NCI-H82 (cell line): ENCODE results near the gene BIRC2.
"Not testable (repeated sequence)": the region's sequence is repeated elsewhere in the genome, so short reads cannot be mapped to it uniquely, and the experiment has no call there.

Experiments used
- DNase-seq: peaks from one replicate; lab custom pipeline; 2025; lab: John Stamatoyannopoulos, UW

Gene BIRC2

DNA sequence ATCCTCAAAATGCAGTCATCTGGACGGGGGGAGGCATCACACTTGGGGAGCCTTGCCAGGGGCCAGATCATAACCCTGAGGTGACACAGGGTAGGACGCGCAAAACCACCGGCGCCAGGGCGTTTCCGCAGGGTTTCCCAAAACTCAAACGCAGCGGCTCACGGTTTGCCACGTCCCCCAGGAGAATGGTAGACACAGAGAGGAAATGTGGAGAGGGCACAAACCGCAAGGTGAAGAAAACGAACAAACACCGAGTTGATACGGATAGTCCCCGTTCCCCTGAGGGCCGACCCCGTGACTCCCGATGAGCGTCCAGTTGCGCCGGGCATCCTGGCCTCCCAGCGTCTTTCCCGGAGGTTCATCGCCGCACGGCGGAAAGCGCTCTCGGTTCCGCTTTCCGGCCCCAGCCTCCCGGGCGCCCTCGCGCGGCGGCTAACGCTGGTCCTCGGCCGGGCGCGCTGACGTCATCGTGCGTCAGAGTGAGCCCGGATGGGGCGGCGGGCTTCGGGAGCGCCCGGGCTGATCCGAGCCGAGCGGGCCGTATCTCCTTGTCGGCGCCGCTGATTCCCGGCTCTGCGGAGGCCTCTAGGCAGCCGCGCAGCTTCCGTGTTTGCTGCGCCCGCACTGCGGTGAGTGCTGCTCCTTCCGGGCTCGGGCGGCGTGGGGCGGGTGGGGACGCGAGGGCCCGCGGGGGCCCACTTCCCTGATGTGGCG, at the start of gene BIRC2:
TSS of gene BIRC2 (plus strand) at position 467 of the 714 bp plus-strand sequence. CDS start 2,641 bp downstream, outside the sequence.
- peak; percentile 93 for DNase-seq

- DNase-seq: not testable (repeated sequence)
Observed at GRCh38 chr11:102300837-102301236, 46.2 kb upstream of the BIRC2 start.

- no peak for DNase-seq
Observed at GRCh38 chr11:102302241-102302640, 44.8 kb upstream of the BIRC2 start.

GRCh38 chr11:102304686-102305085, 42.3 kb upstream of the BIRC2 start:
- DNase-seq: no peak

DNA sequence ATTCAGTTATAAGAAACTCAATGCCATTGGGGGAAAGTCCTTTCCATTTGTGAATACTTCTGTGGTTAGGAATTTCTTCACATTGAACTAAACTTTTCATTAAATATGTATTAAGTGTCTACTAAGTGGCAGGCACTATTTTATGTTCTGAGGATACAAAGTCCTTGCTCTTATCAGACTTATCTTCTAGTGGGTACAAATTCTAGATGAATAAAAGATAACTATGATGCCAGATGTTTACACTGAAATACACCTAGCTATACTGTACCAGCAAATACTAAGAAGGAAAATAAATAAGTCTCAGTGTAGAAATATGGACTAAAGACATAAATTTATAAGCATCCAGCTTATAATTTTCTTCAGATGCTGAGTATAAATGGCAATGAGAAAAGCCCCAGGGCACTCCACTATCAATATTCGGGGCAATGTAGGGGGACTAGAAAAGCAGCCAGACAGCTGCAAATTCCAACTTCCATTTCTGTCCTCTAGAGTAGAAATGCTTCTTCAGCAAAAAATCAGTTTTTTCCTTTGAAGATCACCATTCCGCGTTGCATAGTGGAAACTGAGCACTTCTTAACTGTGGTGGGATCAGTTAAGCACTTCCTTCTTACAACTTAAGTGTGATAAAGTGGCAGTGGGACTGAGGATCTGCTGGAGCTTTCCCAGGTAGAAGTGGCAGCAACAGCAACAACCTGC, 41.5 kb upstream of the BIRC2 start:
- DNase-seq: no peak

DNA sequence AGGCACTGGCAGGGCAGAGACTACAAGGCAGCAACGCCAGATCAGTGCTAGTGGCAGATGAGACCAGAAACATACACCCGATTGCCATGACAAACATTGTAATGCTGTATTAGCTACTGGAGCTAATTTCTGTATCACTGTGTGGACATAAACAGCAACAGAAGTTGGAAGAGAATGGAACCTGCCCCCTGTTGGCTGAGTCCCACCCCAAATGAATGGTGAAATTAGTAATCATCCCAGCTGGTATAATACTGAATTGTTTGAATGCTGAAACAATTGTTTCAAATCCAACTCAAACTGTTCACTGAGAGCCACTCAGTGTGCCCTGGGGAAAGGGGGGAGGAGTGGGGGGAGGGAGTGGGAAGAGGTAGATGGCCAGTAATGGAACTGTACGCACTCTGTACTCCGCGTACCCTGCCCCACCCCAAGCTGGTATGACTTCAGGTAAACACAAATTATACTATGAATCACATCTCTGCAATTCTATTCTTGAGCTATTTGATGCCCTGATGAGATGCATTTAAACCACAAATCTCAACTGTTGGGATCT, 40.9 kb upstream of the BIRC2 start:
- no peak for DNase-seq

DNA sequence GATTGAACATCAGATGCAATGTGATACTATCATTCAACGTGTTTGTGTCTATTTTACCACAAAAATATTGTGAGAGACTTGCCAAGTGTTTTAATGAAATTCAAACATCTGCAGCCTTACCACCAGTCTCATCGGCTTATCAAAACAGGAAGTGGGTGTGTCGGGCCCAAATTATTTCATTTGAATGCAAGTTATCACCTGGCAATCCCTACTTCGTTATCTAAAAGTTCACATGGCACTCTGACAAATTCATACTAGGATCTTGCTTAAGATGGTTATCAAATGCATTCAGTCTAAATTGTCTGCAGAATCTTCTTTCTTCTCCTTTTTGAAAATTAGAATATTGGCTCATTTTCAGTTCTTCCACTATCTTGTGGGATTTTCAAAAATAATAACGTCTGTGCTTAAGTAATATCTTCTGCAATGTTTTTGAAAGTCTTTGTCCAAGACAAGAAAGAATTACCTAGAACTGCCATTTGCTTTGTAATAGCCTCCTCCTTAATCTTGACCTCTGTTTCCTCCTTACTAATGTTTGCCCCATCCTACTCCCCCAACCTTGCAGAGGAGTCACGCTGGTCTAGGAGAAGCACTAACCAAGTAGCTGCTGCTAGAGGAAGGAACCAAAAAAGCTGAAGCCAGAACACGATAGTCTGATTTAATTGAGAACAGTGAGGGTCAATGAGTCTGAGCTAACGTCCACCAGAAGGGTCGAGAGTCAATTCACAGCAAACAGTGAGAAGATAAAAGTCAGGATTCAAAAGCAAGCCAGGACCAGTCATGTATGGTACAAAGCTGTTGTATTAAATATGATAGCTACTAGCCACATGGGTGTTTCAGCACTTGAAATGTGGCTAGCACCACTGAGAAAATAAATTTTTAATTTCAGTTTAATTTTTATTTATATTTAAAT, 39.9 kb upstream of the BIRC2 start:
- DNase-seq: no peak

- DNase-seq: no peak
Observed at GRCh38 chr11:102307727-102308038, 39.3 kb upstream of the BIRC2 start.

DNA sequence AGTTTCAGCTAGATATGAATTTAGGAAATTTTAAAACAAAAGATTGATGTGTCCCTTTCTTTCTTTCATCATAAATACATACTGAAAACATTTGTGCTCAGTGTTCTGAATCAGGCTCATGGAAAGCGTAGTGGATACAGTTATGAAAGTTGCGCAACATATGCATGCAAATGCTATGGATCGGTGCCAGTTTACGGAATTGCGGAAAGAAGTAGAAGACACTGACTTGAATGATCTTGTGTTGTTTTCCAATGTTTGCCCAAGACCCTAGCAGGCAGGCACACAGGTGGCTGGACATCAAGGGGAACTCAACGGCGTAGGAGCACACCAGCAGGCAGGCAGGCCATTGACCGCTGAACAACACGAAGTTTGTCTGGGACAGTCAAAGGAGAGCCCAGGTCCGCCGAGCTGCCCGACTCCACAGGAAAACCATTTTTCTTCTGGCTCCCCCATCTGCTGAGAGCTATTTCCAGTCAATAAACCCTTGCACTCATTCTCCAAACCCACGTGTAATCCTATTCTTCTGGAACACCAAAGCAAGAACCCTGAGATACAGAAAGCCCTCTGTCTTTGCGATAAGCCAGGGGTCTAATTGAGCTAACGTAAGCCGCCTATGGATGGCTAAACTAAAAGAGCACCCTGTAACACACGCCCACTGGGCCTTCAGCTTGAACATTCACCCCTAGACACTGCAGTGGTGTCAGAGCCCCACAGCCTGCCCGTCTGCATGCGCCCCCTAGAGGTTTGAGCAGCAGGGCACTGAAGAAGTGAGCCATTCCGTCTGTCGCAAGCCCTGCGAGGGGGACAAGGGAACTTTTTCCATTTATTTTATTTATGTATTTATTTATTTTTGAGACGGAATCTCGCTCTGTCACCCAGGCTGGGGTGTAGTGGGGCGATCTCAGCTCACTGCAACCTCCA, 37.1 kb upstream of the BIRC2 start:
- DNase-seq: peak; percentile 13

DNA sequence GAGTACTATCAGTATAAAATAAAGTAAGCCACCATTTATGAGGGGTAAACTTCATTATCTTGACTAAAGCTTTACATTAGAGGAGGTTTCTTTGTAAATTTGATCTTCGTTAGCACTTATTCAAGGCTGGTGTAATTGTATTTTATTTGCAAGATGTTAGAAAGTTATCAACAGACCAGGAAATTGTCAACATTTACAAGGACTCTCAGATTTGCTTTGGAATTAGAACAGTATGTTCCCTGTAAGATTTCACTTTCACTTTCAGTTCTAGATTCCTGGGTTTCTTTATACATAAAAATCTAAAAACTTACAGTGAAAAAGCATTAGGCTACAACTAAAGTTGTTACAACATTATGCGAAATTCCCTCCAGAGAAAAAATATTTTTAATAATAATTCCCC, 34.3 kb upstream of the BIRC2 start:
- no peak for DNase-seq

- DNase-seq: no peak
Observed at GRCh38 chr11:102313238-102313940, 33.6 kb upstream of the BIRC2 start.

- no peak for DNase-seq
Observed at GRCh38 chr11:102314784-102315183, 32.2 kb upstream of the BIRC2 start.

DNA sequence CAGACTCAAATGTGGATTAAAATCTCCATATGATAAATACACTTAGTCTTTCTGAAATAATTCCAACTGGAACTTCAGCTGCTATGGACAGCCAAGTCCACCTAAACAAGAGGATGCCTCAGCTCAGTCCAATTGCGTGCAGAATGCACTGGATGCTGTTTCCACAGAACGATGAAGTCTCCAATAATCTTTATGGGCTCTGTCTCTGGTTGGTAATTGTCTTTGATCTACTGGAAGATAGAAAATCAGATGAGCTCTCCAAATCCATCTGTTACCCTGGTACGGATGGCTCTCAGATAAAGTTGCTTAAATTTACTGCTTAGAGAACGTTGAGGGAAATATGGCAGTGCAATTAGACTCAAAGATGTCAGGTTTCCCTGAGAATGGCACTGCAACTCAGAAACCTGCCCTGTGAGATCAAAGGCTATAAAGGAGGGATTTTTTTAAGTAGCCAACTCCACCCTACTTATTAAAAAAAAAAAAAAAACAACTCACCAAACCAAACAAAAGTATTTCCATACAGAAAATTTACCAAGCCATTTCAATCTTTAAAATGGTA, 30.6 kb upstream of the BIRC2 start:
- no peak for DNase-seq

- peak; percentile 76 for DNase-seq
Observed at GRCh38 chr11:102317099-102317767, 29.8 kb upstream of the BIRC2 start, which contains the start of gene BIRC3. BIRC3 (plus strand) TSS chr11:102317484; CDS start chr11:102324510, 7,026 bp downstream.

DNA sequence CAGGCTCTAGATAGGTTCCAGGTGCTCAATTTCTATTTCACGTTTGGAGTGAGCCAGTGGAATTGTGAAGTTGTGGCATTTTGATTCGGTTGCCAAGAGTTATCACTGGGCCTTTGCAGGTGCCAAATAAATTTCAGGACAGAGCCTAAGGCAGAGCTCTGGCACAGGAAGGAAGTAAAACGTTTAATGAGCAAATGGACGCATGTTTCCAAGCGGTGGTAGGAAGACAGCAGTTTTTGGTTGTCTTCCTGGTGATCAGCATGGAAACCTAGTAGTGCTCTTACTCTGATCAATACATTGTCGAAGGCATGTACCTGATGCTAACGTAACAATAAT, 29.3 kb upstream of the BIRC2 start:
- DNase-seq: no peak

DNA sequence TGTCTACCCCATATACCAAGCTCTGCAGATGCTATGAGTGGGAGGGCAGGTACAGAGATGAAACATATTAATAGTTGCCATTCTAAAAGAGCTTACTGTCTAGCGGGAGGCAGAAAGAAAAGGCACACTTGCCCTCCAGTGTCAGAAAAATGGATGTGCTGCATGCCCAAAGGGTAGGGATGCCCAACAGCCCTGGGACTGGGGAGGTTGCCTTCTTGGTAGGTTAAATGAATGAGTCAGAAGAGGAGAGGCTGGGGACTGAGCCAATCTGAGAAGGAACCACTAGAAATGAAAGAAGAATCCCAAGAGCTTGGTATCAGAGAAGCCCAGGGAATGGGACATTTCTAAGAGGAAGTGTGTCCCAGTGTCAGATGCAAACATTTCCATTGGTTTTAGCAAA, 28.5 kb upstream of the BIRC2 start:
- no peak for DNase-seq

GRCh38 chr11:102319544-102319943, 27.5 kb upstream of the BIRC2 start:
- no peak for DNase-seq

DNA sequence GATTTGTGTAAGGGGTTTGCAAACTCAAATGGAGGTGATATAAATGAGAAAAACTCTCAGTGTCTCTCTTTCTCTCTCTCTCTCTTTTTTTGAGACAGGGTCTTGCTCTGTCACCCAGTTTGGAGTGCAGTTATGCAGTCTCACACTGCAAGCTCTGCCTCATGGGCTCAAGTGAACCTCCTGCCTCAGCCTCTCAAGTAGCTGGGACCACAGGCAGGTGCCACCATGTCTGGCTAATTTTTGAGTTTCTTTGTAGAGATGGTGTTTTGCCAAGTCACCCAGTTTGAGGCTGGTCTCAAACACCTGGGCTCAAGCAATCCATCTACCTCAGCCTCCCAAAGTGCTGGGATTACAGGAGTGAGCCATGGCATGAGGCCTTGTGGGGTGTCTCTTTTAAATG, 26.8 kb upstream of the BIRC2 start:
- DNase-seq: no peak

- DNase-seq: no peak
Observed at GRCh38 chr11:102320679-102321078, 26.3 kb upstream of the BIRC2 start.

DNA sequence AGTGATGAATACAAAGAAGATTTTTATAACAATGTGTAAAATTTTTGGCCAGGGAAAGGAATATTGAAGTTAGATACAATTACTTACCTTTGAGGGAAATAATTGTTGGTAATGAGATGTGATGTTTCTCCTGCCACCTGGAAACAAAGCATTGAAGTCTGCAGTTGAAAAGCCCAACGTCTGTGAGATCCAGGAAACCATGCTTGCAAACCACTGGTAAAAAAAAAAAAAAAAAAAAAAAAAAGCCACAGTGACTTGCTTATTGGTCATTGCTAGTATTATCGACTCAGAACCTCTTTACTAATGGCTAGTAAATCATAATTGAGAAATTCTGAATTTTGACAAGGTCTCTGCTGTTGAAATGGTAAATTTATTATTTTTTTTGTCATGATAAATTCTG, 24.5 kb upstream of the BIRC2 start:
- DNase-seq: no peak
